ENCODE results near the gene TRAF3IP1. TPM values are rescaled to one million over a fixed set of nuclear protein-coding genes. Genes with fewer than 3 reads are reported as not detected.

TRAF3IP1 gene
- total and polyA plus RNA-seq, 2 of the 13 experiments (the other 11 are each of a cell fraction or from before 2014, with no cell fraction given) = 4.1 to 12.9 TPM

DNA sequence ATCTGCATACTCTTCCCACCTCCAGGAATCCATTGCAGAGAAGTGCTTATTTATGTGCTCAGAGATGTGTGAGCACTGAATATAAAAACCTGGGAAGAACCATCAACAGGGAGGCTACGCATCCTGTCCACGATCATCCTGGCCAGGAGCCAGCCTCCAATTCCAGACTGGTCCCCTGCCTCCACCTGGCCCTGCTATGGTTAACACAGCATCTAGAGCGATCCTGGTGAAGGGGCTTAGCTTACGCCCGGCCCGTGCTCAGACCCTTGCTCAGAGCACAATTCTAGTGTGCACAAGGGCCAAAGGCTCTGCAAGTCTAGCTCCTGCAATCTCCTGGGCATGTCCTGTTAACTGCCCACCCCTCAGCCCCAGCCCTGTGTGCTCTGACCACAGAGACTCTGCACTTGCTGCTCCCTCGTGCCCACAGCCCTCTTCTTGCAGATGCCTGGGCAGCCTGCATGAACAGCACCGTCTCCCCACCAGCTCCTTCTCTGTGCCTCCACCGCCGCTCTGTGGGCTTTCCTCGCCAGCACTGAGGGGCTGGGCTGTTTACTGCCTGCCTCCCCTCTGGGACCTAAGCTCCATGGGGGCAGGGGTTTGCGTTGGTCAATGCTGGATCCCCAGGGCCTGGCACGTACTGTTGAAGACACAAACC, 38.4 kb upstream of the TRAF3IP1 start:
- ChIA-PET POLR2A (no interaction called here), CTCF (ENCODE audit: low intra/inter-chr PET ratio, low total read pairs) (no interaction called here)
- Histone ChIP-seq H3K27ac (ENCODE audit: extremely low read length, insufficient read depth, low read length) (no peak overlapping the region), H2AFZ (ENCODE audit: low read length) (no peak overlapping the region), H3K4me2 (ENCODE audit: low read depth, low read length) (no peak overlapping the region), H3K36me3 (replicated peaks in 1 of 2; ENCODE audit: control insufficient read depth in 1 of 2, insufficient read depth in 2 of 2, low read length in 2 of 2) (peaks cover 9 to 24% of the 10 kb centered on the region in 2 experiments; a peak in 3 of 5 replicates), H4K20me1 (ENCODE audit: insufficient read depth, low read length) (peaks cover 19% of the 10 kb centered on the region; the same call in 1 of the 2 replicates), H3K27me3 (ENCODE audit: control insufficient read depth in 1 of 2, insufficient read depth in 2 of 2, low read length in 2 of 2) (no peaks in the 10 kb centered on the region), H3K9ac (ENCODE audit: insufficient read depth, low read depth, low read length) (no peak overlapping the region), H3K4me1 (ENCODE audit: insufficient read depth, low read length) (peaks cover 67% of the 10 kb centered on the region), H3K4me3 (replicated peaks in 1 of 3; ENCODE audit: insufficient read depth in 1 of 3, low read depth in 2 of 3, low read length in 3 of 3) (no peak overlapping the region), H3K9me3 (ENCODE audit: low read length) (no peaks in the 10 kb centered on the region), H3K79me2 (ENCODE audit: insufficient read depth, low read length) (peaks cover 92% of the 10 kb centered on the region)
- in situ Hi-C loops (cut with HindIII; ENCODE audit: extremely low pct_ligation_motif_present, low pct_unique_long_range_greater_than_20kb) (no loop called here), intact Hi-C loops (cut with micrococcal nuclease; ENCODE audit: unreplicated experiment) (no loop called here)
- TF ChIP-seq, protein P1, sequence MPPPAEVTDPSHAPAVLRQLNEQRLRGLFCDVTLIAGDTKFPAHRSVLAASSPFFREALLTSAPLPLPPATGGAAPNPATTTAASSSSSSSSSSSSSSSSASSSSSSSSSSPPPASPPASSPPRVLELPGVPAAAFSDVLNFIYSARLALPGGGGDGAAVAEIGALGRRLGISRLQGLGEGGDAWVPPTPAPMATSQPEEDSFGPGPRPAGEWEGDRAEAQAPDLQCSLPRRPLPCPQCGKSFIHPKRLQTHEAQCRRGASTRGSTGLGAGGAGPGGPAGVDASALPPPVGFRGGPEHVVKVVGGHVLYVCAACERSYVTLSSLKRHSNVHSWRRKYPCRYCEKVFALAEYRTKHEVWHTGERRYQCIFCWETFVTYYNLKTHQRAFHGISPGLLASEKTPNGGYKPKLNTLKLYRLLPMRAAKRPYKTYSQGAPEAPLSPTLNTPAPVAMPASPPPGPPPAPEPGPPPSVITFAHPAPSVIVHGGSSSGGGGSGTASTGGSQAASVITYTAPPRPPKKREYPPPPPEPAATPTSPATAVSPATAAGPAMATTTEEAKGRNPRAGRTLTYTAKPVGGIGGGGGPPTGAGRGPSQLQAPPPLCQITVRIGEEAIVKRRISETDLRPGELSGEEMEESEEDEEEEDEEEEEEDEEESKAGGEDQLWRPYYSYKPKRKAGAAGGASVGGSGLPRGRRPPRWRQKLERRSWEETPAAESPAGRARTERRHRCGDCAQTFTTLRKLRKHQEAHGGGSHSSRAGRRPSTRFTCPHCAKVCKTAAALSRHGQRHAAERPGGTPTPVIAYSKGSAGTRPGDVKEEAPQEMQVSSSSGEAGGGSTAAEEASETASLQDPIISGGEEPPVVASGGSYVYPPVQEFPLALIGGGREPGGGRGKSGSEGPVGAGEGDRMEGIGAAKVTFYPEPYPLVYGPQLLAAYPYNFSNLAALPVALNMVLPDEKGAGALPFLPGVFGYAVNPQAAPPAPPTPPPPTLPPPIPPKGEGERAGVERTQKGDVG (CRISPR knock-in tag; IDR thresholded peaks at IDR 0.05; ENCODE audit: borderline replicate concordance) = peak; percentile 10; the same call in 1 of the 2 replicates
- no peak for TF ChIP-seq DR1 (CRISPR knock-in tag; IDR thresholded peaks at IDR 0.05)
- no peak for FAIRE-seq
- DNase-seq (ENCODE audit: low spot score) = no peak
- BruUV-seq (replicated peaks) = no TSS peak
- 96% methylated on average over 8 of the region's 13 CpGs for WGBS (ENCODE audit: low lambda C conversion rate)
- no peak for ATAC-seq
